Measurements from ENCODE around the gene FPGS. TPM values are rescaled to one million over a fixed set of nuclear protein-coding genes. Genes with fewer than 3 reads are reported as not detected.
A peak's percentile ranks its signal among the peaks of the same experiment; 100 is the strongest.

FPGS gene
- total RNA-seq, 2 experiments from 2014 or later: 71.9 to 80.4 TPM

GRCh38 chr9:127771570-127772189, 31.0 kb upstream of the FPGS start:
- Mint-ChIP-seq H3K4me3 (peak overlapping the region; percentile 80), H3K36me3 (ENCODE audit: low read depth) (peaks cover 34% of the 10 kb centered on the region), H3K4me1 (peaks cover 61% of the 10 kb centered on the region), H3K9me3 (ENCODE audit: low read depth) (no peaks in the 10 kb centered on the region), H3K27ac (peak overlapping the region; percentile 80), H3K27me3 (no peaks in the 10 kb centered on the region)
- CTCF ChIA-PET: interaction anchor here (0.6 to 2.9 kb wide), 9 partner anchors 9 to 144 kb away, joined by 3 to 16 read pairs (median 3); partner anchors contain the start of genes CDK9 and TOR2A
- POLR2A ChIA-PET: interaction anchor here (0.6 to 1.4 kb wide), 6 partner anchors 14 to 1689 kb away, joined by 3 to 15 read pairs (median 5); partner anchors contain the start of genes CDK9, FPGS, LRSAM1 and RPL12
- DNase-seq (no peak), ATAC-seq (no peak)
- intact Hi-C loops (cut with DNase I, micrococcal nuclease): loop anchor here (1.0 to 10.0 kb wide), 13 partner anchors 12 to 909 kb away; partner anchors contain the start of genes FPGS (in 2 of the 2), BBLN (in 1 of the 2), NAIF1 (in 1 of the 2) and PTRH1 (in 1 of the 2)

GRCh38 chr9:127772603-127773002, 30.1 kb upstream of the FPGS start:
- Mint-ChIP-seq H3K36me3 (ENCODE audit: low read depth) (peaks cover 36% of the 10 kb centered on the region), H3K4me1 (peaks cover 53% of the 10 kb centered on the region), H3K9me3 (ENCODE audit: low read depth) (no peaks in the 10 kb centered on the region), H3K4me3 (no peak overlapping the region), H3K27ac (no peak overlapping the region), H3K27me3 (no peaks in the 10 kb centered on the region)
- intact Hi-C loops (cut with DNase I, micrococcal nuclease): loop anchor here (5.0 to 10.0 kb wide), 2 partner anchors 548 to 910 kb away; partner anchors contain the start of gene ZBTB34 (in 1 of the 2)
- POLR2A ChIA-PET: interaction anchor here (0.6 kb wide), 1 partner anchor 19 kb away, joined by 4 read pairs; no protein-coding TSS in a partner anchor
- ATAC-seq: no peak
- DNase-seq: no peak
- CTCF ChIA-PET: interaction anchor here (0.6 to 2.9 kb wide), 7 partner anchors 9 to 97 kb away, joined by 3 to 16 read pairs (median 3); partner anchors contain the start of gene TOR2A

GRCh38 chr9:127773272-127773671, 29.4 kb upstream of the FPGS start:
- POLR2A ChIA-PET: interaction anchor here (0.6 kb wide), 1 partner anchor 19 kb away, joined by 4 read pairs; no protein-coding TSS in a partner anchor
- Mint-ChIP-seq H3K36me3 (ENCODE audit: low read depth) (peaks cover 37% of the 10 kb centered on the region), H3K9me3 (ENCODE audit: low read depth) (no peaks in the 10 kb centered on the region), H3K4me3 (no peak overlapping the region), H3K27ac (no peak overlapping the region), H3K27me3 (no peaks in the 10 kb centered on the region), H3K4me1 (peaks cover 48% of the 10 kb centered on the region)
- no peak for DNase-seq
- intact Hi-C loops (cut with DNase I, micrococcal nuclease): loop anchor here (5.0 to 10.0 kb wide), 2 partner anchors 548 to 911 kb away; partner anchors contain the start of gene ZBTB34 (in 1 of the 2)
- ATAC-seq: no peak
- CTCF ChIA-PET: interaction anchor here (0.6 to 1.3 kb wide), 5 partner anchors 10 to 97 kb away, joined by 3 read pairs; no protein-coding TSS in a partner anchor

- H3K27me3 Mint-ChIP-seq: no peaks in the 10 kb centered on the region
- no peaks in the 10 kb centered on the region for H3K9me3 Mint-ChIP-seq (ENCODE audit: low read depth)
- H3K4me3 Mint-ChIP-seq: no peak overlapping the region
- H3K27ac Mint-ChIP-seq: peak overlapping the region; percentile 6
- DNase-seq: no peak
- peaks cover 33% of the 10 kb centered on the region for H3K36me3 Mint-ChIP-seq (ENCODE audit: low read depth)
- POLR2A ChIA-PET: no interaction called here
- intact Hi-C loops (cut with DNase I, micrococcal nuclease): loop anchor here (5.0 to 10.0 kb wide), 2 partner anchors 549 to 912 kb away; partner anchors contain the start of gene ZBTB34 (in 1 of the 2)
- ATAC-seq: no peak
- H3K4me1 Mint-ChIP-seq: peaks cover 42% of the 10 kb centered on the region
- CTCF ChIA-PET: interaction anchor here (0.8 to 1.0 kb wide), 2 partner anchors 9 to 96 kb away, joined by 3 read pairs; no protein-coding TSS in a partner anchor
Observed at GRCh38 chr9:127773981-127774380, 28.7 kb upstream of the FPGS start.

- peak overlapping the region; percentile 92 for H3K4me3 Mint-ChIP-seq
- H3K27me3 Mint-ChIP-seq: no peaks in the 10 kb centered on the region
- H3K9me3 Mint-ChIP-seq (ENCODE audit: low read depth): no peaks in the 10 kb centered on the region
- intact Hi-C loops (cut with DNase I, micrococcal nuclease): loop anchor here (5.0 to 10.0 kb wide), 2 partner anchors 324 to 552 kb away; partner anchors contain the start of genes LRSAM1 (in 1 of the 2) and RPL12 (in 1 of the 2)
- H3K27ac Mint-ChIP-seq: peak overlapping the region; percentile 98
- ChIA-PET POLR2A (interaction anchor here (0.6 to 1.3 kb wide), 5 partner anchors 9 to 315 kb away, joined by 3 to 4 read pairs (median 3); partner anchors contain the start of genes CDK9 and NAIF1), CTCF (interaction anchor here (0.6 to 2.4 kb wide), 7 partner anchors 8 to 251 kb away, joined by 3 to 6 read pairs (median 3); partner anchors contain the start of genes CDK9 and TOR2A)
- ATAC-seq (peak; percentile 42), DNase-seq (peak; percentile 86)
- H3K36me3 Mint-ChIP-seq (ENCODE audit: low read depth): peaks cover 27% of the 10 kb centered on the region
- peaks cover 40% of the 10 kb centered on the region for H3K4me1 Mint-ChIP-seq
Observed at GRCh38 chr9:127776195-127776923, 26.3 kb upstream of the FPGS start.

- no peaks in the 10 kb centered on the region for H3K27me3 Mint-ChIP-seq
- ChIA-PET CTCF (interaction anchor here (0.6 to 2.4 kb wide), 4 partner anchors 8 to 42 kb away, joined by 3 to 6 read pairs (median 4); partner anchors contain the start of genes CDK9 and TOR2A), POLR2A (interaction anchor here (1.2 to 1.3 kb wide), 2 partner anchors 30 to 290 kb away, joined by 3 to 4 read pairs; partner anchors contain the start of gene NAIF1)
- no peak for ATAC-seq
- intact Hi-C loops (cut with DNase I, micrococcal nuclease): loop anchor here (5.0 to 10.0 kb wide), 2 partner anchors 325 to 552 kb away; partner anchors contain the start of genes LRSAM1 (in 1 of the 2) and RPL12 (in 1 of the 2)
- peak; percentile 57 for DNase-seq
- H3K9me3 Mint-ChIP-seq (ENCODE audit: low read depth): no peaks in the 10 kb centered on the region
- H3K4me3 Mint-ChIP-seq: peak overlapping the region; percentile 92
- peaks cover 27% of the 10 kb centered on the region for H3K36me3 Mint-ChIP-seq (ENCODE audit: low read depth)
- H3K4me1 Mint-ChIP-seq: peaks cover 41% of the 10 kb centered on the region
- peak overlapping the region; percentile 98 for H3K27ac Mint-ChIP-seq
Observed at GRCh38 chr9:127776924-127777289, 25.8 kb upstream of the FPGS start.

GRCh38 chr9:127777368-127777980, 25.2 kb upstream of the FPGS start:
- no peak for ATAC-seq
- CTCF ChIA-PET: no interaction called here
- Mint-ChIP-seq H3K27ac (peak overlapping the region; percentile 98), H3K9me3 (ENCODE audit: low read depth) (no peaks in the 10 kb centered on the region), H3K4me3 (peak overlapping the region; percentile 92), H3K36me3 (ENCODE audit: low read depth) (peaks cover 27% of the 10 kb centered on the region), H3K27me3 (no peaks in the 10 kb centered on the region), H3K4me1 (peaks cover 44% of the 10 kb centered on the region)
- peak; percentile 38 for DNase-seq
- intact Hi-C loops (cut with DNase I, micrococcal nuclease): loop anchor here (5.0 to 10.0 kb wide), 2 partner anchors 325 to 553 kb away; partner anchors contain the start of genes LRSAM1 (in 1 of the 2) and RPL12 (in 1 of the 2)
- POLR2A ChIA-PET: interaction anchor here (0.6 kb wide), 1 partner anchor 473 kb away, joined by 8 read pairs; no protein-coding TSS in a partner anchor

GRCh38 chr9:127778280-127779135, 24.2 kb upstream of the FPGS start, which contains the start of gene SH2D3C:
Gene SH2D3C (minus strand): TSS chr9:127778666. CDS start chr9:127778627, 39 bp downstream.
- ATAC-seq (peak; percentile 30), DNase-seq (peak; percentile 74)
- intact Hi-C loops (cut with DNase I, micrococcal nuclease): loop anchor here (1.0 to 10.0 kb wide), 4 partner anchors 43 to 554 kb away; partner anchors contain the start of genes LRSAM1 (in 1 of the 2), RPL12 (in 1 of the 2) and TOR2A (in 1 of the 2)
- POLR2A ChIA-PET: interaction anchor here (0.6 to 1.1 kb wide), 5 partner anchors 12 to 472 kb away, joined by 3 to 8 read pairs (median 5); partner anchors contain the start of gene TOR2A
- H3K4me1 Mint-ChIP-seq: peaks cover 54% of the 10 kb centered on the region
- CTCF ChIA-PET: interaction anchor here (0.6 to 2.6 kb wide), 7 partner anchors 11 to 294 kb away, joined by 3 to 13 read pairs (median 5); partner anchors contain the start of genes ST6GALNAC4 and TOR2A
- no peaks in the 10 kb centered on the region for H3K27me3 Mint-ChIP-seq
- peak within 1 kb of the TSS; percentile 92 for H3K4me3 Mint-ChIP-seq
- H3K36me3 Mint-ChIP-seq (ENCODE audit: low read depth): peaks cover 25% of the 10 kb centered on the region
- peak within 1 kb of the TSS; percentile 99 for H3K27ac Mint-ChIP-seq
- H3K9me3 Mint-ChIP-seq (ENCODE audit: low read depth): no peaks in the 10 kb centered on the region
